ENCODE data around the gene HAP1. TPM values are rescaled to one million over a fixed set of nuclear protein-coding genes. Genes with fewer than 3 reads are reported as not detected.

The HAP1 gene
- total RNA-seq, 1 experiment from 2014 or later: 11.6 TPM

DNA sequence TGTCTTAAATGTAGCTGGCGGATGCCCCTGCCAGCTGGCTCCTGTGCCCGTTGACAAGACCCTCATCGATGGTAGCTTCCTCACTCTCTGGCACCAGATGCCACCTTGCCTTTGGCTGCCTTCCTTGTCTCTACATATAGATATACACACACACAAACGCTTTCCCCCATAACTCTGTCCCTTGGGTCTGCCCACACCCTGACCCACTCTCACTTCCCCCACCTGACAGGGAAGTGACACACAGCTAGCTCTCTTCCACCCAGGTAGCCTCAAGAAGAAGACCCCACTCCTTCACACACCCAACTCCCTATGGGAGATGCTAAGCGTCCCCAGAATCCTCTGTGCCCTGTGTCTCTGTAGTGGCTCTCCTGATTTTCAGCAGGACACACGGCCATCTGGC, 26.4 kb upstream of the HAP1 start:
- intact Hi-C loops (cut with micrococcal nuclease; ENCODE audit: unreplicated experiment) (no loop called here), in situ Hi-C loops (cut with HindIII; ENCODE audit: low pct_unique_long_range_greater_than_20kb, low sequenced_read_pairs) (no loop called here)
- DNase-seq (ENCODE audit: low read depth, low spot score) (no peak), ATAC-seq (no peak)
- BruUV-seq (replicated peaks): no TSS peak
- H3K4me1 ChIP-seq (ENCODE audit: control insufficient read depth, insufficient read depth, low read length): no peaks in the 10 kb centered on the region
- peaks cover 8% of the 10 kb centered on the region for H3K36me3 ChIP-seq (ENCODE audit: control insufficient read depth, insufficient read depth, low read length)
- POLR2A ChIA-PET: interaction anchor here (0.5 kb wide), 1 partner anchor 52 kb away, joined by 5 read pairs; the partner anchor contains the start of gene FKBP10
- no peak for TF ChIP-seq POLR2AphosphoS5 (IDR thresholded peaks at IDR 0.05; ENCODE audit: low read depth, low read length)
- TF ChIP-seq, protein P1, sequence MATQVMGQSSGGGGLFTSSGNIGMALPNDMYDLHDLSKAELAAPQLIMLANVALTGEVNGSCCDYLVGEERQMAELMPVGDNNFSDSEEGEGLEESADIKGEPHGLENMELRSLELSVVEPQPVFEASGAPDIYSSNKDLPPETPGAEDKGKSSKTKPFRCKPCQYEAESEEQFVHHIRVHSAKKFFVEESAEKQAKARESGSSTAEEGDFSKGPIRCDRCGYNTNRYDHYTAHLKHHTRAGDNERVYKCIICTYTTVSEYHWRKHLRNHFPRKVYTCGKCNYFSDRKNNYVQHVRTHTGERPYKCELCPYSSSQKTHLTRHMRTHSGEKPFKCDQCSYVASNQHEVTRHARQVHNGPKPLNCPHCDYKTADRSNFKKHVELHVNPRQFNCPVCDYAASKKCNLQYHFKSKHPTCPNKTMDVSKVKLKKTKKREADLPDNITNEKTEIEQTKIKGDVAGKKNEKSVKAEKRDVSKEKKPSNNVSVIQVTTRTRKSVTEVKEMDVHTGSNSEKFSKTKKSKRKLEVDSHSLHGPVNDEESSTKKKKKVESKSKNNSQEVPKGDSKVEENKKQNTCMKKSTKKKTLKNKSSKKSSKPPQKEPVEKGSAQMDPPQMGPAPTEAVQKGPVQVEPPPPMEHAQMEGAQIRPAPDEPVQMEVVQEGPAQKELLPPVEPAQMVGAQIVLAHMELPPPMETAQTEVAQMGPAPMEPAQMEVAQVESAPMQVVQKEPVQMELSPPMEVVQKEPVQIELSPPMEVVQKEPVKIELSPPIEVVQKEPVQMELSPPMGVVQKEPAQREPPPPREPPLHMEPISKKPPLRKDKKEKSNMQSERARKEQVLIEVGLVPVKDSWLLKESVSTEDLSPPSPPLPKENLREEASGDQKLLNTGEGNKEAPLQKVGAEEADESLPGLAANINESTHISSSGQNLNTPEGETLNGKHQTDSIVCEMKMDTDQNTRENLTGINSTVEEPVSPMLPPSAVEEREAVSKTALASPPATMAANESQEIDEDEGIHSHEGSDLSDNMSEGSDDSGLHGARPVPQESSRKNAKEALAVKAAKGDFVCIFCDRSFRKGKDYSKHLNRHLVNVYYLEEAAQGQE (IDR thresholded peaks at IDR 0.05; ENCODE audit: insufficient read depth in 1 of 2, low read depth in 2 of 2, low read length in 1 of 2): no peak
- no peak for TF ChIP-seq TCF7L2 (IDR thresholded peaks at IDR 0.05; ENCODE audit: low read depth, low read length)
- TF ChIP-seq, protein P2, sequence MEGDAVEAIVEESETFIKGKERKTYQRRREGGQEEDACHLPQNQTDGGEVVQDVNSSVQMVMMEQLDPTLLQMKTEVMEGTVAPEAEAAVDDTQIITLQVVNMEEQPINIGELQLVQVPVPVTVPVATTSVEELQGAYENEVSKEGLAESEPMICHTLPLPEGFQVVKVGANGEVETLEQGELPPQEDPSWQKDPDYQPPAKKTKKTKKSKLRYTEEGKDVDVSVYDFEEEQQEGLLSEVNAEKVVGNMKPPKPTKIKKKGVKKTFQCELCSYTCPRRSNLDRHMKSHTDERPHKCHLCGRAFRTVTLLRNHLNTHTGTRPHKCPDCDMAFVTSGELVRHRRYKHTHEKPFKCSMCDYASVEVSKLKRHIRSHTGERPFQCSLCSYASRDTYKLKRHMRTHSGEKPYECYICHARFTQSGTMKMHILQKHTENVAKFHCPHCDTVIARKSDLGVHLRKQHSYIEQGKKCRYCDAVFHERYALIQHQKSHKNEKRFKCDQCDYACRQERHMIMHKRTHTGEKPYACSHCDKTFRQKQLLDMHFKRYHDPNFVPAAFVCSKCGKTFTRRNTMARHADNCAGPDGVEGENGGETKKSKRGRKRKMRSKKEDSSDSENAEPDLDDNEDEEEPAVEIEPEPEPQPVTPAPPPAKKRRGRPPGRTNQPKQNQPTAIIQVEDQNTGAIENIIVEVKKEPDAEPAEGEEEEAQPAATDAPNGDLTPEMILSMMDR (IDR thresholded peaks at IDR 0.05): no peak
- no peak for TF ChIP-seq SIN3A (IDR thresholded peaks at IDR 0.05; ENCODE audit: borderline replicate concordance, insufficient read depth, low read depth, low read length)
- no peak overlapping the region for H3K4me3 ChIP-seq (ENCODE audit: low read depth in 2 of 2, low read length in 2 of 2)
- no peak overlapping the region for H3K27ac ChIP-seq (ENCODE audit: low read length)
- H3K9me3 ChIP-seq (ENCODE audit: control insufficient read depth, insufficient read depth, low read depth, low read length): no peaks in the 10 kb centered on the region
- CTCF ChIA-PET: no interaction called here
- no peaks in the 10 kb centered on the region for H3K27me3 ChIP-seq (ENCODE audit: control insufficient read depth, insufficient read depth, low read length)

DNA sequence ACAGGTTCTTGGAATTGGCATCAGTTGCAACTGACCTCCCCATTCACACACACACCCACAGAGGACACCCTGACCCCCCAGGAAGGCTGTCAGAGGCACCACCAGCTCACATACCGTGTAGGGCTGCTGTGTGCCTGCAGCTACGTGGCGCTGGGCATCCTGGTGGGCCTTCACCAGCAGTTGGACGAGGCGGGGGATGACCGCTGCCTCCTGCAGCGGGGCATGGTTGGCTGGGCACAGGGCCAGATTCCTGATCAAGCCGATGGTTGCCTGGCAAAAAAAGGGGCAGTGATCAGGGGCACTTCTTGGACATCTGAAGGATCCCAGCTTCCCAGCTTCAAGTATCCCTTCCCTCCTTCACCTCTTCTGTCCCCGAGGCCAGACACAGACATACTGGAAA, 24.2 kb upstream of the HAP1 start:
- DNase-seq (ENCODE audit: low read depth, low spot score) (no peak), ATAC-seq (no peak)
- BruUV-seq (replicated peaks): no TSS peak
- H3K9me3 ChIP-seq (ENCODE audit: control insufficient read depth, insufficient read depth, low read depth, low read length): no peaks in the 10 kb centered on the region
- H3K4me3 ChIP-seq (ENCODE audit: low read depth in 2 of 2, low read length in 2 of 2): no peak overlapping the region
- in situ Hi-C loops (cut with HindIII; ENCODE audit: low pct_unique_long_range_greater_than_20kb, low sequenced_read_pairs): no loop called here
- no peaks in the 10 kb centered on the region for H3K27me3 ChIP-seq (ENCODE audit: control insufficient read depth, insufficient read depth, low read length)
- no peaks in the 10 kb centered on the region for H3K4me1 ChIP-seq (ENCODE audit: control insufficient read depth, insufficient read depth, low read length)
- no peak for TF ChIP-seq TCF7L2 (IDR thresholded peaks at IDR 0.05; ENCODE audit: low read depth, low read length)
- TF ChIP-seq, protein P1 (IDR thresholded peaks at IDR 0.05; ENCODE audit: insufficient read depth in 1 of 2, low read depth in 2 of 2, low read length in 1 of 2): no peak
- TF ChIP-seq, protein P2 (IDR thresholded peaks at IDR 0.05): no peak
- TF ChIP-seq POLR2AphosphoS5 (IDR thresholded peaks at IDR 0.05; ENCODE audit: low read depth, low read length): no peak
- TF ChIP-seq SIN3A (IDR thresholded peaks at IDR 0.05; ENCODE audit: borderline replicate concordance, insufficient read depth, low read depth, low read length): no peak
- intact Hi-C loops (cut with micrococcal nuclease; ENCODE audit: unreplicated experiment): no loop called here
- peaks cover 3% of the 10 kb centered on the region for H3K36me3 ChIP-seq (ENCODE audit: control insufficient read depth, insufficient read depth, low read length)
- ChIA-PET CTCF (no interaction called here), POLR2A (no interaction called here)
- no peak overlapping the region for H3K27ac ChIP-seq (ENCODE audit: low read length)

All from Panc1 (cell line).